Fibroblast of skin of right biceps (primary cell): ENCODE data around the gene LRP1-AS.

ENCODE experiments used
- DNase-seq: peaks from one replicate; pipeline ENCODE4 v3.0.0-alpha.2; 2013

LRP1-AS gene

DNA sequence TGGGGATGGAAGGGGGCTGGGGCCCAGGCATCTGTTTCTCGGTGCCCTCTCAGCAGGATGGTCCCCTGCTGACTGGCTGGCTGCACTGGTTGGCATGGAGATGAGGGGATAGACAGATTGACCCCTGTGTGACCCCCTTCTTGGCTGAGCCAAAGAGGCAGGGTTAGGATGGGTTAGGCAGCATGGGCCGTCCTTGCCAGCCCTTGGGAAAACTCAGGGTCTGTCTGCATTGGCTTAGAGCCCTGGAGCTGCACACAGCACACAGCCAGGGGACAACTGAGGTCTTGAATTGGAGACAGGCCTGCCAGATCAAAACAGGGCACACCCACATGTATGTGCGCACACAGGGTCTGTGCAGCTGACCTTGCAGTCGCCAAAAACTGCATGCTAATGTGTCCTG, 11.2 kb upstream of the LRP1-AS start:
- DNase-seq = no peak

- no peak for DNase-seq
Measured at GRCh38 chr12:57158186-57158585, 10.8 kb upstream of the LRP1-AS start.

- DNase-seq = no peak
Measured at GRCh38 chr12:57157588-57158173, 10.3 kb upstream of the LRP1-AS start.

GRCh38 chr12:57156701-57157403, 9.4 kb upstream of the LRP1-AS start:
- no peak for DNase-seq

DNA sequence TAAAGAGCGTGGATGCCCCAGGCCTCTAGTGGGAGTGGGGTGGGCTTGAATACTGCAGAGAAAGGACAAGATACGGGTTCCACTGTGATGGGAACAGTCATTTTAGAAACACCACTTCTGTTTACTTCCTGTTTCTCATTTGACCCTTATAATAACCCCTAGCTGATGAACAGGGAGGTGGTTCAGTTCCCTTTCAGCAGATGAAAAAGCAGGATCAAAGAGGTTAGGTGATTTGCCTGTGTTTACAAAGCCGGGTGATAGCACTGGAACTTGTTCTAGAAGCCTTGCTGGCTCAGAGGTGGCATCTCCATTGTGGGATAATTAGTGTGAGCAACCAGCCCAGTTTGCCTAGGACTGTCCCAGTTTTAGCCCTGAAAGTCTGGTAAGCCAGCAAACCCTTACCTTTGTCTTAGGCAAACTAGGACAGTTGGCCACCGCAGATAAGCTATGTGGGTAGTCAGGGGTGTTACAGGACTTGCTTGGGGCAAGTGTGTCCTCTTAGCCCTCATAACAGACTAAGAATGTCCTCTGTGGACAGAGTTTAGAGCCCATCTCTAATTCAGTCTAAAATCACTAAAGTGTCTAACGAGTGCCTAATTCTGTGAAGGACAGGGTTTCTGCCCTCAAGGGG, 7.5 kb upstream of the LRP1-AS start:
- no peak for DNase-seq

- no peak for DNase-seq
Measured at GRCh38 chr12:57154076-57154475, 6.7 kb upstream of the LRP1-AS start.

DNA sequence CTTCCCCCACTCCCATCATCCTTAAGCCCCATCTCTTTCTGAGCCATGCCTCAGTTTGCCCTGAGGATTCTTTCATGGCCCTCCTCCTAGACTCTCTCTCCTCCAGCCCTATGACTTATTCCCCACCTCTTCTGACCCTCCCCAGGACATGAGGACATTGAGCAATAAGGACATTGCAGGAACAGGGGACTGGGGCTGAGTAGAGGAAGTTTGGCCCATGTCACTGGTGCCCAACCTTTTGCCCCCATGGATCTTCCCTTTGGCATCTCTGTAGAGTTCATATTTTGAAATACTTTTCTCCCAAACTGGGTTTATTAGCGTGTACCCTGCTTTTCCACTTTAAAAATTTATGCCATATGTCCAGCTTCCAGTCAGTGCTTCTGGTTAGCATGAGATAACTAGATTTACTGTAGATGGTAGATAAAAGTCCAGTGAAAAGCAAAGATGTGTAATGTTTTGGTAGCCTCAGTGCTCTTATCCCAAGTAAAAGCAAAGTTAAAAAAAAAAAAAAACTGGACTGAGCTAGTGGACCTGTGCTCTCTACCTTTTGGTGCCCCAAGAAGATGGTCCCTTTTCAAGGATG, 6.1 kb upstream of the LRP1-AS start:
- no peak for DNase-seq

GRCh38 chr12:57152639-57153038, 5.2 kb upstream of the LRP1-AS start:
- no peak for DNase-seq

DNA sequence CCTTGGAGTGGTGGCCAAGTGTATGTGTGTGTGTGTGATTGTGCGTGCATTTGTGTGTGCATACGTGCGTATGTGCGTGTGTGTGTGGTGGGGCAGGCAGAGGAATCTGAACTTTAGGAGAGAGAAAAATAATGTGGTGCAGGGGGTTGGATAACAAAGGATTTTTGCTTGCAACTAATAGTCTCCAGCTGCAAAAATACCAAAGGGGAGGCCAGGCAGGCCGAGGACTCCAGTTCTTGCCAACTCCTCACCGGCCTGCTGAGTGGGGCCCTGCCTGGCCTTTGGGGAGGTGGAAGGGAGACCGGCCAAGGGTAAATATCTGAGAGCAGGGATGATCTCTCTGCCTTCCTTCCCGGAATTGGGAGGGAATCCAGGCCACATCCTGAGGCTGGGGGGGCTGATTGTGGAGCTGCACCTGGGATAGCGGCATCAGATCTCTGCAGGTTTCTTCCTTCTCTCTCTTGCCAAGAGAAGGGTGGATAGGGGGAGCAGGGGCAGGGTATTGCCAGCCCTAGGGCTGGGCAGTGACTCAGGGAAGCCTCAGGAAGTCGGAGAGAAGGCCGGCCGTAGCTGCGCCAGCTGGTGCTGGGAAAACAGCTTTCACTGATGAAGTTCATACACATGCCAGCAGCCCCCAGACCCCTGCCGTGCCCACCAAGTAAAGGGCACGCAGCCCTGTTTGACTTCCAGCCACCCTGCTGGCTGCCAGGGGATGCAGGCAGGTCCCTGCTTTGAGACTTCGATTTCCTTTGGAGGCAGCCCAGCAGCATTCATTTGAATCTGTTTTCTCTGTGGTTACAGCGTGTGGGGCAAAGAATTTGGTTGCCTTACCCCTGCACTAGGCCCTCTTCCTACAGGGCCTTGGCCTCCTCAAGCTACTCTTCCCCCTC, 4.6 kb upstream of the LRP1-AS start:
- DNase-seq = peak; percentile 76

- DNase-seq = no peak
Measured at GRCh38 chr12:57150400-57151000, 3.1 kb upstream of the LRP1-AS start.

- peak; percentile 69 for DNase-seq
Measured at GRCh38 chr12:57149245-57149900, 2.0 kb upstream of the LRP1-AS start.

GRCh38 chr12:57148469-57149244, 1.2 kb upstream of the LRP1-AS start:
- DNase-seq = peak; percentile 49

GRCh38 chr12:57146092-57146491, 1.3 kb downstream of the LRP1-AS start:
- DNase-seq = no peak

DNA sequence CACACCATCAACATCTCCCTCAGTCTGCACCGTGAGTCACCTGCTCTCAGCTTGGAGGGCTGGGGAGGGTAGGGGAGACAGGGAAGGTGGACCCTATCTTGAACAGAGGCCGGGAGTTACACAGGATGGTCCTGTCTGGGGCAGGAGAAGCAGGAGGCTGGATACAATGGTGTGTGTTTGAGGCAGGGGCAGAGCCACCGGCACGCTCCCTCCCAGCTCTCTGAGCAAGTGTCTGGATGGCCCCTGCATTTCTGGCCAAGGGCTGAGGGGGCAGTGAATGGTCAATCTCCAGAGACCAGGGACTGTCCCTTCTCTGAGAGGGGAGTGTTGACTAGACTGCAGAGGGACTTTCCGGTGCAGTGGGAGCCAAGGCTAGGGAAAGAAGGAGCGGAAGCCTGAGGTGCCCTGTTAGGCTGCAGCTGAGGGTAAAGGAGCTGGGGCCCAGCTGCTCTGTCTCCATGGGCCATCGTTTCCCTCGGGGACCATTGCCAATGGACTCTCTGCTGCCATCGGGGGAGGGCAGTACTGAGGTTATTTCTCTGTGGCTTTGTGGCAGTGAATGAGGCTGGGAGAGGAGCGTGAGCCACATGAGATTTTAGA, 1.9 kb downstream of the LRP1-AS start:
- DNase-seq = no peak

GRCh38 chr12:57143454-57143853, 4.0 kb downstream of the LRP1-AS start:
- DNase-seq = no peak

- no peak for DNase-seq
Measured at GRCh38 chr12:57142727-57143126, 4.7 kb downstream of the LRP1-AS start.

- no peak for DNase-seq
Measured at GRCh38 chr12:57142121-57142520, 5.3 kb downstream of the LRP1-AS start.

GRCh38 chr12:57141249-57141648, 6.2 kb downstream of the LRP1-AS start:
- DNase-seq = no peak

- peak; percentile 48 for DNase-seq
Measured at GRCh38 chr12:57139796-57140649, 7.4 kb downstream of the LRP1-AS start.
